GM12865 (cell line): ENCODE results near the gene PPM1H.
"Not testable (repeated sequence)": the region's sequence is repeated elsewhere in the genome, so short reads cannot be mapped to it uniquely, and the experiment has no call there.

Experiments used
- DNase-seq: peaks from one replicate; pipeline ENCODE4 v3.0.0; 2010; ENCODE audit warnings: low read depth
- H3K4me3 ChIP-seq: 2 replicates; pipeline ENCODE4 v1.5.1; 2011; ENCODE audit warnings: mild to moderate bottlenecking, low read depth, low read length, control low read depth
- TF ChIP-seq, protein P1 (sequence below): IDR thresholded peaks from 2 replicates; pipeline ENCODE4 v1.5.1; 2011; ENCODE audit warnings: low read length, control low read depth, low read depth, inconsistent platforms; ENCODE audit not compliant: insufficient read depth; ENCODE audit errors: missing control alignments

Gene PPM1H

GRCh38 chr12:62885242-62885641 is 49.7 kb downstream of the PPM1H start:
- TF ChIP-seq, protein P1, sequence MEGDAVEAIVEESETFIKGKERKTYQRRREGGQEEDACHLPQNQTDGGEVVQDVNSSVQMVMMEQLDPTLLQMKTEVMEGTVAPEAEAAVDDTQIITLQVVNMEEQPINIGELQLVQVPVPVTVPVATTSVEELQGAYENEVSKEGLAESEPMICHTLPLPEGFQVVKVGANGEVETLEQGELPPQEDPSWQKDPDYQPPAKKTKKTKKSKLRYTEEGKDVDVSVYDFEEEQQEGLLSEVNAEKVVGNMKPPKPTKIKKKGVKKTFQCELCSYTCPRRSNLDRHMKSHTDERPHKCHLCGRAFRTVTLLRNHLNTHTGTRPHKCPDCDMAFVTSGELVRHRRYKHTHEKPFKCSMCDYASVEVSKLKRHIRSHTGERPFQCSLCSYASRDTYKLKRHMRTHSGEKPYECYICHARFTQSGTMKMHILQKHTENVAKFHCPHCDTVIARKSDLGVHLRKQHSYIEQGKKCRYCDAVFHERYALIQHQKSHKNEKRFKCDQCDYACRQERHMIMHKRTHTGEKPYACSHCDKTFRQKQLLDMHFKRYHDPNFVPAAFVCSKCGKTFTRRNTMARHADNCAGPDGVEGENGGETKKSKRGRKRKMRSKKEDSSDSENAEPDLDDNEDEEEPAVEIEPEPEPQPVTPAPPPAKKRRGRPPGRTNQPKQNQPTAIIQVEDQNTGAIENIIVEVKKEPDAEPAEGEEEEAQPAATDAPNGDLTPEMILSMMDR: no peak
- DNase-seq: no peak
- H3K4me3 ChIP-seq: no peak overlapping the region

GRCh38 chr12:62884832-62885231 is 50.1 kb downstream of the PPM1H start:
- not testable (repeated sequence) for DNase-seq

GRCh38 chr12:62882696-62883095 is 52.3 kb downstream of the PPM1H start:
- peak; percentile 65 for DNase-seq
- no peak overlapping the region for H3K4me3 ChIP-seq
- TF ChIP-seq, protein P1: no peak

More at GRCh38 chr12:62884832-62885231, 50.1 kb downstream of the PPM1H start:
- not testable (repeated sequence) for H3K4me3 ChIP-seq

- TF ChIP-seq, protein P1: no peak
- peak; percentile 63 for DNase-seq
- H3K4me3 ChIP-seq: no peak overlapping the region
Measured at GRCh38 chr12:62882140-62882539, 52.8 kb downstream of the PPM1H start.

GRCh38 chr12:62879691-62880090 is 55.3 kb downstream of the PPM1H start:
- no peak overlapping the region for H3K4me3 ChIP-seq
- DNase-seq: no peak
- TF ChIP-seq, protein P1: no peak

- not testable (repeated sequence) for H3K4me3 ChIP-seq, DNase-seq
Measured at GRCh38 chr12:62879228-62879627, 55.7 kb downstream of the PPM1H start.

DNA sequence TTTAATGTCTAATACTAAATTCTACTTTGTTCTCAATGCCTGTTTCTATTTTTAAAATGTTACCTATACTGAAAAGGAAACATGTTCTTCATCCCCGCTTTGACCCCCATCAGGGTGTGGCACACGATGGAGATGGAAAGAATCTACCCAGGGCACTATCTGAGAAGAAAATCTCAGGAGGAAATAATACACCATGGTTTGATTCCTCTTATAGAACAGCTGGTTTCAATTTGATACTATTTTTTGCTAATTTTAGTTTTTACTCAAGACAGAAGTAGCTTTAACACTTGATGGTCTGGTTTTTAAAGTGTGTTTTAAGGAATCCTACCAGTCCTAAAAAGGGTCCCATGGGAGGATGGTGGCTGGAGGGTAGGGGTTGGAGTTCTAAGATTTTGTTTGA is 56.7 kb downstream of the PPM1H start:
- H3K4me3 ChIP-seq: no peak overlapping the region
- DNase-seq: no peak
- TF ChIP-seq, protein P1: no peak

DNA sequence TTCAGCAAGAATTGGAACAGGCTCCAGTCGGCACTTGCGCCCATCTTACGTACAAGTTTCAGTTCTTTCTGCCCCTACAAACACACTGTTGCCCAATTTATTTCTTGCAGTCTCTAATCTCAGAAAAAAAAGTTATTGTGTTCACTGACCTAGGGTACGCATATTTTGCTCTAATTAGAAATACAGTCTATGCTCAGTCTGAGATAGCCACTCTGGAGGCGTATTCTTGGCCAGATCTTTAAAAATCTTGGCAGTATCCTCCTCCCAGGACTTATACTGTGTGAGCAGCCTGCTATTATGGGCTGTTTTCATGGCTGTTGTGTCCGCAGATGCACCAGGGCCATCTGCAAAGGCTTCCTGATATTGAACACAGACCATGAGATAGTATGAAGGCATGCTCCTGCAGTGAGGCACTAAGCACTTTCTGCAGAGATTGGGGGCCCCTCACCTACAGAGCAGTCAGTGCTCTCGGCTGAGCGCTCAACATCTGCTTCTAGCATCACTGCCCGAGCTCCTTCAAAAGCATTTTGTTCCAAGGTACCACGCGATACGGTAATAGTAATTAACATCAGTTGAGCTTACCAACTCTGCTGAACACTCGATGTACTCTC is 57.9 kb downstream of the PPM1H start:
- no peak overlapping the region for H3K4me3 ChIP-seq
- TF ChIP-seq, protein P1: no peak
- no peak for DNase-seq
